ENCODE results near the gene DPH5.
"Not testable (repeated sequence)": the region's sequence is repeated elsewhere in the genome, so short reads cannot be mapped to it uniquely, and the experiment has no call there.

The DPH5 gene

GRCh38 chr1:101025657-101026429 is at the start of gene DPH5:
Gene DPH5 (minus strand): TSS chr1:101025784. CDS start chr1:101025443, 341 bp downstream.
- DNase-seq (ENCODE audit: low read depth in 2 of 3, low spot score in 2 of 3): peak; percentile 68 to 83 (median 77)

DNA sequence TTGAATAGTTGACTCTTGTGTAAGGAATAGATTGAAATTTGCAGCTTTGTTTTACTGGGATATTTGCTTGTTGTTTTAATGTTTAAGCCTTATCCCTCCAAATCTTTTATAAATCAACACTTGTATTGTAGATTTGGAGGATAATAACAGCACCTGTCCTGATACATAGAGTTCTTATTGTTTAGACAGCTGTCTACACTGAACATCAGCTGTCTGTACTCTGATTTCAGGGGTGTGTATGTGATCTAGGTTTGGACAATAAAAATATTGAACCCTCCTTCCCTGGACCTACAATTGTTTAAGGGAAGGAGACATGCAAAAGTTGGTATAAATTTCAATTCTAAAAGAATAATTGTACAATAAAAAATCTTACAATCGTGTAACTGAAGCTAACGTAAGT is 48.3 kb upstream of the DPH5 start:
- DNase-seq (ENCODE audit: low read depth in 2 of 3, low spot score in 2 of 3): no peak

DNA sequence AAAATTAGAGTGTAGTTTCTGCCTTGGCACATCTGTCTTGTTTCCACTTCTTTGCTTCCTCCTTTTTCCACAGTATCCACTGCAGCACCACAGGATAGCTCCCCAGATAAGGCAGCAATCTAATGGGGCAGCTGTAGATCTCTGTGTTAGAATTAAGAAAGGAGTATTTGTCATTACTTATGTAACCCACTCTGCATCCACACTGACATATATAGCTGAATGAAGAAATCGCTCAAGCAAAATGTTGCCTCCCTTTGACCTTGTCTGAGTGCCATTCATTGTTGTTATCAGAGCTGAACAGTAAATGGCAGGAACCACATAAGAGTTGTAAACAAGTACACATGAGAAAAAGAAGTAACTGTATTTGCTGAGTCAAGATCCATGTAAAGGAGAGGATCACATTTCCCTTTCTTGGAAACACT is 45.9 kb upstream of the DPH5 start:
- DNase-seq (ENCODE audit: low read depth in 2 of 3, low spot score in 2 of 3): no peak

GRCh38 chr1:101069158-101069557 is 43.6 kb upstream of the DPH5 start:
- no peak for DNase-seq (ENCODE audit: low read depth in 2 of 3, low spot score in 2 of 3)

GRCh38 chr1:101066937-101067335 is 41.4 kb upstream of the DPH5 start:
- DNase-seq (ENCODE audit: low read depth in 2 of 3, low spot score in 2 of 3): not testable (repeated sequence)

DNA sequence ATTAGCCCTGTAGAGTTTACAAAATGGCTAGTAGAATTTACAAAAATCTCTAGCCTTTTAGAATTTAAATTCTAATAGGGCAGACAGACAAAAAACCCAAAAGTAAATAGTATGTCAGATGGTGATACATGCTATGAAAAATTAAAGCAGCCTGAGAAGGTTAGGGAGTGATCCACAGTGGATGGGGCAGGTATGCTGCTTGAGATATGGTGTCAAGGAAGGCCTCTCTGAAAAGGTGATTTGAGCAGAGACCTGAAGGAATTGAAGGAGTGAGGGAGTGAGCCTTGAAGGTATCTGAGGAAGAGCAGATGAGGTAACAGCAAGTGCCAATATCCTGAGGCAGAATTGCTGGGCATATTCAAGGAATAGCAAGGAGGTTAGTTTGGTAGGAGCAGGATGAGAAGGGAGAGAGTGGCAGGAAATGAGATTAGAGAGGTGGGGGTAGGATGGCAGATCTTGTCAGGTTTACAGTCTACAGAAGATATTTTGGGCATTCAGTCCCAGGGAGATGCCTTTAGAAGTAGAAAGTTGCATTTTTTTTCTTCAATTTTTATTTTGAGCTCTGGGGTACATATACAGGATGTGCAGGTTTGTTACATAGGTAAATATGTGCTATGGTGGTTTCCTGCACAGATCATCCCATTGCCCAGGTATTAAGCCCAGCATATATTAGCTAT is 40.8 kb upstream of the DPH5 start:
- no peak for DNase-seq (ENCODE audit: low read depth in 2 of 3, low spot score in 2 of 3)

DNA sequence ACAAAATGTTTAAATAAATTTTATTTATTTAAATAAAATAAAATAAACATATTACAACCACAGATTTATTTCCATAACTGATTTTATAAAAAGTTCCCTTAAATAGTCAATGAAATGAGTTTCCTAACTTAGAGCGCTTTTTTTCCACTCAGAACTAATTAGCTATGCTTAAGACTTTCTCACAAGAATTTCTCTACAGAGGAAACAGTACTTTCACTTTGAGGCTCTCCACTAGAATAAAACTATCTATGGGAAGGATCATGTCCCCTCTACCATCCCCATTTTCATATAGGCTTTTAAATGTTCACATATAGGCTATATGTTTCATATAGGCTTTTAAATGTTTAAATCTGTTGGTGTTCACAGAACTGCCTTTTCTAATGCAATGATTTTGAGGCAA is 40.0 kb upstream of the DPH5 start:
- DNase-seq (ENCODE audit: low read depth in 2 of 3, low spot score in 2 of 3): no peak

DNA sequence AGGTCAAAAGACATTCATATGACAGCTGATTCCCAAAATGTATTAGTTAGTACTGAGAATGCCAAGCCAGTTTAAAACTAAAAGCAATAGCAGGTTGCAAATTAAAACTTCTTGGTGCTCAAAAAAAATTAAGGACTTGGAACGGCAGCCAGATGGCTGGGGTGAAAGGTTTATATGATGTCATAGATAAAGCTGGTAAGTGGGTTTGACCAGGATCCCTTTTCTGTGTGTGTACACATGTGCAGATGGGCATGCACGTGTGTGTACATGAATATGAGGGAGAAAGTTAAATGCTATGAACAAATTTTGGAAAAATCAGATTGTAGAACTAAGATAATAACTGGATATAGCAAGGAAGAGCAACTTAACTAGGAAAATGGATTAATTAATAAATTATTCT is 39.1 kb upstream of the DPH5 start:
- no peak for DNase-seq (ENCODE audit: low read depth in 2 of 3, low spot score in 2 of 3)

- no peak for DNase-seq (ENCODE audit: low read depth in 2 of 3, low spot score in 2 of 3)
Measured at GRCh38 chr1:101060992-101061391, 35.4 kb upstream of the DPH5 start.

- no peak for DNase-seq (ENCODE audit: low read depth in 2 of 3, low spot score in 2 of 3)
Measured at GRCh38 chr1:101059945-101060542, 34.5 kb upstream of the DPH5 start.

- no peak for DNase-seq (ENCODE audit: low read depth in 2 of 3, low spot score in 2 of 3)
Measured at GRCh38 chr1:101055623-101056022, 30.0 kb upstream of the DPH5 start.

GRCh38 chr1:101051688-101052638 is 26.4 kb upstream of the DPH5 start:
- no peak for DNase-seq (ENCODE audit: low read depth in 2 of 3, low spot score in 2 of 3)

DNA sequence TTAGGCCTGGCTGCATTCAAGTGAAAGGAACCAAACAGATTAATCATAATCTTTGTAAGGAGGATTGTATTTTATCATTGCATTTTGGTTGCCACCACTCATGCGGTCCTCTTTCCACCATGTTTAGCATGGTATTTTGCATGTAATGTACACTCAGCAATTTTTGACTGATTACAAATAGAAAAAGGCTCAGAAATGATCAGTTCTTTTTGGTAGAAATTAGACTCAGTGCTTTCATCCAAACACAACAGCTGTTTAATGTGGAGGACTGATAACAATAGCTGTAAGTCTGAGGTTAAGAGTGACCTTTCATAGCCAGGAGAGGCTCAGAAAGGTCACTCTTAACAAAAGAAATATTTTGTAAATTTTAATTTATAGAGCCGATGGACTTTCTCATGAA is 25.3 kb upstream of the DPH5 start:
- no peak for DNase-seq (ENCODE audit: low read depth in 2 of 3, low spot score in 2 of 3)

GRCh38 chr1:101044749-101045148 is 19.2 kb upstream of the DPH5 start:
- DNase-seq (ENCODE audit: low read depth in 2 of 3, low spot score in 2 of 3): no peak

DNA sequence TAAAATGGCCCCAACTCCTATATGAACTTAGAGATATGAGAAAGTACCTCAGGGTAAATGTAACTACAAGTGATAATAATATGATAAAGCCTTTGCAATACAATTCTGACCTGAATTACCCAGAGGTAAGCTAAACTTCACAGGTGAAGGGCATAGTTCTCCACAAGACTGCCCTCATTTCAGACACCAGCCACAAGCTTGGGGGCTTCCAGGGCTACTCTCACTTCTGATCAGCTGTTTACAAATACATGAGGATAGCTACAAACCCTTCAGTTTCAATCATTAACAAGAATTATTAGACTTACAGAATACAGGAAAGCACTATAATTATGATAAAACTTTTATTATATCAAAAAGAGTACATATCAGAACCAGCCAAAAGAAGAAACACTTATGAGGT is 18.7 kb upstream of the DPH5 start:
- DNase-seq (ENCODE audit: low read depth in 2 of 3, low spot score in 2 of 3): no peak

GRCh38 chr1:101043776-101044175 is 18.2 kb upstream of the DPH5 start:
- DNase-seq (ENCODE audit: low read depth in 2 of 3, low spot score in 2 of 3): no peak

- no peak for DNase-seq (ENCODE audit: low read depth in 2 of 3, low spot score in 2 of 3)
Measured at GRCh38 chr1:101041300-101041699, 15.7 kb upstream of the DPH5 start.

DNA sequence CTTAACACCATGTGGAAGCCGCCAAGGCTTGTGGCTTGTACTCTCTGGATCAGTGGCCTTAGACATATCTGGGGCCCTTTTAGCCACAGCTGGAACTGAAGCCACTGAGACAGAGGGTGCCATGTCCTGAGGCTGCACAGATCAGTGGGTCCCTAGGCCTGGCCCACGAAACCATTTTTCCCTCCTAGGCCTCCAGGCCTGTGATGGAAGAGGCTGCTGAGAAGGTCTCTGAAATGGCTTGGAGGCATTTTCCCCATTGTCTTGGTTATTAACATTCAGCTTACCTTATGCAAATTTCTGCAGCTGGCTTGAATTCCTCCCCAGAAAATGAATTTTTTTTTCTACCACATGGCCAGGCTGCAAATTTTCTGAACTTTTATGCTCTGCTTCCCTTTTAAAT is 15.1 kb upstream of the DPH5 start:
- DNase-seq (ENCODE audit: low read depth in 2 of 3, low spot score in 2 of 3): no peak

- no peak for DNase-seq (ENCODE audit: low read depth in 2 of 3, low spot score in 2 of 3)
Measured at GRCh38 chr1:101039245-101039644, 13.7 kb upstream of the DPH5 start.

DNA sequence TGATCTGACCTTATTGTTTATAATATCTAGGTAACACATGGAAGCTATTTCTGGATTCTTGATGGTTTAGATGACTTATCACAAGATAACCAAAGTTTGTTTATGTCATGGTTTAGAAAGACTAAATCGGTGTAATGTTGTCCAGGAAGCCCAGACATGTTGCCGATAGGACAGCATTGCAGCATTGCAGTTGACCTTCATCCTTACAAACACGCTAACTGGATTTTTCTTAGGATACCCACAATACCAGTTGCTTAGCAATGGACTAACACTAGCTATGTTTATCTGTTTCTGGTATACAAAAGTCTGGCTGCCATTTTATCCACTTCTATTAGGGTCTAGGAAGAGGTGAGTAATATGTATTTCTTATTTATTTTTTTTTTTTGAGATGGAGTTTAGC is 11.7 kb upstream of the DPH5 start:
- DNase-seq (ENCODE audit: low read depth in 2 of 3, low spot score in 2 of 3): no peak

GRCh38 chr1:101033017-101033416 is 7.4 kb upstream of the DPH5 start:
- DNase-seq (ENCODE audit: low read depth in 2 of 3, low spot score in 2 of 3): no peak
